SW480 (cell line): ENCODE results near the gene CNDP1.
"Not testable (repeated sequence)": the region's sequence is repeated elsewhere in the genome, so short reads cannot be mapped to it uniquely, and the experiment has no call there.

ENCODE experiments used
- DNase-seq: peaks from one replicate; pipeline ENCODE4 v3.0.0-alpha.2; 2016; ENCODE audit warnings: low spot score

CNDP1 gene

GRCh38 chr18:74534150-74534969 lies at the start of gene CNDP1:
Gene CNDP1 (plus strand): TSS chr18:74534500. CDS start chr18:74534668, 168 bp downstream.
- DNase-seq, result no peak

- DNase-seq, result no peak
Measured at GRCh38 chr18:74486119-74486849, 48.0 kb upstream of the CNDP1 start.

- DNase-seq, result no peak
Measured at GRCh38 chr18:74488354-74488753, 45.9 kb upstream of the CNDP1 start.

GRCh38 chr18:74488864-74489263 lies 45.4 kb upstream of the CNDP1 start:
- no peak for DNase-seq

GRCh38 chr18:74489676-74490075 lies 44.6 kb upstream of the CNDP1 start:
- peak; percentile 62 for DNase-seq

- DNase-seq, result no peak
Measured at GRCh38 chr18:74492259-74492658, 42.0 kb upstream of the CNDP1 start.

- peak; percentile 65 for DNase-seq
Measured at GRCh38 chr18:74493689-74494088, 40.6 kb upstream of the CNDP1 start.

GRCh38 chr18:74494514-74494913 lies 39.8 kb upstream of the CNDP1 start:
- DNase-seq, result no peak

GRCh38 chr18:74495581-74496507 lies 38.5 kb upstream of the CNDP1 start, which contains the start of gene CNDP2:
Gene CNDP2 (plus strand): TSS chr18:74496363. CDS start chr18:74499974, 3,611 bp downstream.
- DNase-seq, result peak; percentile 90

- peak; percentile 46 for DNase-seq
Measured at GRCh38 chr18:74496508-74497323, 37.6 kb upstream of the CNDP1 start.

GRCh38 chr18:74497324-74497676 lies 37.0 kb upstream of the CNDP1 start:
- DNase-seq, result no peak

- no peak for DNase-seq
Measured at GRCh38 chr18:74497778-74498177, 36.5 kb upstream of the CNDP1 start.

- no peak for DNase-seq
Measured at GRCh38 chr18:74498712-74499627, 35.3 kb upstream of the CNDP1 start.

GRCh38 chr18:74499633-74500032 lies 34.7 kb upstream of the CNDP1 start:
- no peak for DNase-seq

- no peak for DNase-seq
Measured at GRCh38 chr18:74500372-74500771, 33.9 kb upstream of the CNDP1 start.

- not testable (repeated sequence) for DNase-seq
Measured at GRCh38 chr18:74500774-74501173, 33.5 kb upstream of the CNDP1 start.

GRCh38 chr18:74501386-74501785 lies 32.9 kb upstream of the CNDP1 start:
- DNase-seq, result no peak

GRCh38 chr18:74503137-74503536 lies 31.2 kb upstream of the CNDP1 start:
- DNase-seq, result no peak

- no peak for DNase-seq
Measured at GRCh38 chr18:74505776-74506175, 28.5 kb upstream of the CNDP1 start.

- DNase-seq, result no peak
Measured at GRCh38 chr18:74506448-74507084, 27.7 kb upstream of the CNDP1 start.
